Fibroblast of skin of right biceps (primary cell): ENCODE results near the gene EML6.
"Not testable (repeated sequence)": the region's sequence is repeated elsewhere in the genome, so short reads cannot be mapped to it uniquely, and the experiment has no call there.

Source experiments
- DNase-seq: peaks from one replicate; pipeline ENCODE4 v3.0.0-alpha.2; 2013

The EML6 gene

DNA sequence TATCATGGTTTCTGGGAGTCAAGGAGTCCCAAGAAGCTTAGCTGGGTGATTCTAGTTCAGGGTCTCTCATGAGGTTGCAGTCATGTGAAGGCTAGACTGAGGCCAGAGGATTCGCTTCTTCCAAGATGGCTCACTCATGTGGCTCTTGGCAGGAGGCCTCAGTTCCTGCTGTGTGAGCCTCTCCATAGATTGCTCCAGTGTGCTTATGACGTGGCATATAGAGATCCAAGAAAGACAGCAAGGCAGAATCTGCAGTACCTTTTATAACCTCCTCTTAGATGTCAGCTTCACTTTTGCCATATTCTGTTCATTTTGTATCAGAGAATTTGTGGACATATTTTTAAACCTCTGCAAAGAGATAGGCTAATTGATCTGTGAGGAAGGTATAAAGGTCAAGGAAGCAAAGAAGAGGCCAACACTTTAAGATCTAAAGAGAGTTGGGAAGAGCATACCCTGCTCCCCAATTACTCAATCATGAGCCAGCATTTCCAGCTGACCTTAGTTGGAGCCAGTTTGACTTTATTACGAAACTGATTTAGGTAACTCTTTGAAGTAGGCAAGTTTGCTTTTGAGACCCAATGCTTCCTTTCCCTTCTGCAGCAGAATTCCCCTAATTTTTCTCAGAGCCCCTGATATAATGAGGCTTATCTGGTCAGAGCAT lies 134.7 kb downstream of the EML6 start:
- peak; percentile 61 for DNase-seq

DNA sequence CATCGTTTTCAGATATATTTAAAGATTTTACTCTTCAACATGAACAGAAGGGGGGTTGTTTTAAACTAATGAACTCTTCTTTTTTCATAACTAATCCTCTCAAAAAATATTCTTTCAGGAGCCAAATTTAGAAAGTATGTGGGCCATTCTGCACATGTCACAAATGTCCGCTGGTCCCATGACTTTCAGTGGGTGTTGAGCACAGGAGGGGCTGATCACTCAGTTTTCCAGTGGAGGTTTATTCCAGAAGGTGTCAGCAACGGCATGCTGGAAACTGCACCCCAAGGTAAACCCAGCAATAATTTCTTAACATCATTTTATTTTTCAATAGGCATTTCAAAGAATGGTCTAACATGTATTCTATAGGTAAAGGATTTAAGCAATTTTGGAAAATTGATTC lies 136.0 kb downstream of the EML6 start:
- DNase-seq = no peak

DNA sequence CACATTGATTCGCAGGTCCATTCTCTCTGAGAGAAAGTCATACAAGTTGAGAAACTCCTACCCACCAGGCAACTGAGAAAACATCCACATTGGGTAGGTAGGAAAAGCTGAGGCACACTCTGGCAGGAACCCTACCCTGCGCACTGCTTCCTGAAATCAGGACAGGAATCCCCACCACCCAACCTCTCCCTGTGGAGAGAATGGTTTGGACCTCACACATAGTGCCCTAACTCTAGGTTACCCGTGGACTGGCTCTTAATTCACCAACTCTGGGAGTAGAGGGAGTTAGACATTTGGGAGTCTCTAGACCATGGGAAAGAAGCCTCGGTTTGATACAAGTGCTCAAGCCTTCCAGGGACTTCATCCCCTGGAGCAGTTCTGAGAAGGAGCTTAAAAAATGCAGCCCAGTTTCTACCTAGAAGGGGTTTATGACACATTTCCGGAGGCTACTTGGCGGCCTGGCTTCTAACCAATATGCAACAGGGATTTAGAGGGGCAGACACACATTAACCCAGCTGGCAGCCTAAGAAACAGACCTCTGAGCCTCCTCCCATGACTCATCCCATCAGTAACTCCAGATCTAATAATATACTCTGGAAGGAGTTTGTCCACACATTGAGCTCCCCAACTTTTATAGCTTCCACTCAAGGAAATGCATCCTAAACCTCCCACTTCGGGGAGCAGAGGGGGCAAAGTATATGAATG lies 136.7 kb downstream of the EML6 start:
- DNase-seq = peak; percentile 86

DNA sequence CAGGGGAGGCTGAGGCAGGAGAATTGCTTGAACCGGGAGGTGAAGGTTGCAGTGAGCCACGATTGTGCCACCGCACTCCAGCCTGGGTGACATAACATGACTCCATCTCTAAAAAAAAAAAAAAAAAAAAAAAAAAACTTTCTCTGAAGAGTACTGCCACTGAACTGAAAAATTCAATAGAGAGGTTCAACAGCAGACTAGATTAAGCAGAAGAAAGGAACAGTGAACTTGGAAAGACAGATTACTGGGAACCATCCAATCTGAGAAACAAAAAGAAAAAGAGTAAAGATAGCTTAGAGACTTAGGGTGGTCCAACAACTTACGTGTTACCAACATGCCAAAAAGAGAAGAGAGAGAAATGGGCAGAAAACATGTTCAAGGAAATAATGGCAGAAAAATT lies 138.8 kb downstream of the EML6 start:
- no peak for DNase-seq

DNA sequence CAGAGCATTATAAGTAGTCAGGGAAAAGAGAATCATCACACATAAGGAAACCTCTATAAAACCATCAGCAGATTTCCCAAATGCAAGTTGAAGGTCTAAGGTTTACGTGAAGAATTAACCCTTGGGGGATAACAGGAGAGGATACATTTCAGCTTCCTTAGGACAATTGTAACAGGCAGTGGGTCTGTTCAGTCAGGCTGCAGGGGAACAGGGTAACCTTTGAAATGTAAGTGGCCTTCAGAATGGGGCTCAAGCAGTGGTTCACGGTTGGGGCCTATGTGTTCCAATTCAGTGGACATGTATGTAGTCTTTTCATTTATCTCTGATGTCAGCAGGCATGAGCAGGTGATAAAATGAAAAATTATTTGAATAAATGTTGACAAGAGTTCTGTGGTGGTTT lies 139.3 kb downstream of the EML6 start:
- DNase-seq = no peak

DNA sequence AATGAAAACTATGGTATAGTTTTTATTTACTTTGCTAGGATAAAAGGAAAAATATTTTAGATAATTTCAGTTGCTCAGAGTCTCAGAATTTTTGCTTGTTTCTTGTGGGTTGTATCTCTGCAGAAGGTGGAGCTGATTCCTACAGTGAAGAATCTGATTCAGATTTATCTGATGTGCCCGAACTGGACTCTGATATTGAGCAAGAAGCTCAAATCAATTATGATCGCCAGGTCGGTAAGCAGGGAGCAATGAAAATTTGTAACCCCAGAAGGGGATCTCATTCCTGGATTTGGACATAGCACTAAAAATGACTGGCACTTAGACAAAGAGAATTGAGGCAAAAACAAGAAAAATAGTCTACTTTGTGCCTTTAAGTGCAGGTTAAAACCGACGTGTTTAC lies 140.2 kb downstream of the EML6 start:
- no peak for DNase-seq

DNA sequence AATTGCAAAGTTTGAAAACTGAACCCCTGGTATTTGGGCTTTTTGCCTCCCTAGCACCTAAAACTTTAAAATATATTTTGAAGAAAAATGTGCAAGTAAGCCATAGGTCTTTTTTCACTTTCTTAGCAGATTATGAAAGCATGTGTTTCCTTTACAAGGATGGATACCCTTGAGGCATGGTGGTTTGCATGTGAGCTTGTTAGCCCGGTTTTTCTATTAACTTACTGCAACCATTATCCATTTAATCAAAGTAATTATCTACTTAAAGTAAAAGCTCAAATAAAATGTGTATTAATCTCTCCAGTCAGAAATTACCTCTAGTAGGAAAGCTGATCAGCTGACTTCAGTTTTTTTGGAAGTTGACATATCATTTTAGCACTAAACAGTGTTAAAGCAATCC lies 140.6 kb downstream of the EML6 start:
- DNase-seq = no peak

DNA sequence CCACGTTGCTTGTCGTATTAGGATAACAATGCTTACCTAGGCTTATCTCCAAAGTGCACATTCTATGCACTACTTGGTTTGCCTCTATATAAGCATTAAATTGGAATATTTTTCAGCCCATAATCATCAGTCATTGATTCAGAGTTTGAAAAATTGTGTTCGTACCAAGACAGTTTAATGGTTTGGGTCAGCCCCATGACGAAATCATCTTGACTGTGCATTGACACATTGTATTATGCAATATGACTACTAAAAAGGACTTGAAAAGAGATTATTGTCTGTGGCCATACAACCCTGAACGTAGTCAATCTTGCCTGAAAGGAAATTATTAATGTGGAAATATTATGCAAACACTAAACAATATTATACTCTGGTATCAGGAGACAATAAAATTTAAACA lies 141.3 kb downstream of the EML6 start:
- no peak for DNase-seq

DNA sequence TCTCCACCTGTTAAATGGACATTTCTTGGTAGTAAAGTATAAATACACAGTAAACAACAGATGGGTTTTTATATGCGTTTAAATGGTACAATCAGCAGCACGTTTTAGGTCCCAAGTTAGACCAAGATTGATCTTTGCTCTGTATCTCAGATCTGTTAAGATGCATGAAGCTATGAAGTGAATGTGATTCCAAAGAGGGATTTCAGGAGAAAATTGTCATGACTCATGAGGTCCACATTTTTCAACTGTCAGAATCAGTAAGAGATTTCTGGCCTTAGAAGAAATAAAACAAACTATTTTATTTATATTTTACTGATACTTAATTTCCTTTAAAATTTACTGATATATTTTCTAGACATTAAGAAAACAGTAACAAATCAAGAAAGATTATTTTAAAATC lies 142.7 kb downstream of the EML6 start:
- DNase-seq = peak; percentile 10

DNA sequence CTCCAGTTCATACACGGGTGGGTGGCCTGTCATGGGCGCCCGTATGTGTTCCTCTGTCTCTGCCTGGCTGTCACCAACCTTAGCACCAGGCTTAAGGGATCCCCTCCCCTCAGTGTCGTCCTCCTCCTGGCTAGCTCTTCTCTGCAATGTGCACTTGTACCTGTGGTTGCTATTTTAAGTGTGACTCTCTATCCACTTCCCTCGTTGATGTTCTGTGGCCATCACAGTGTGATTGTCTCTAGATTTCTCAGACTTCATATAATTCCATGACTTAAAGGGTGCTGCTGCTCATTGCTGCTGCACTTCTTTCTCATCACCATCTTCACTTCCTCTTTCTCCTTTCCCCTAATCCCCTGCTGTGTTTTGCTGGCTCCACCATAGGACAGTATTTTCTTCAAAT lies 143.4 kb downstream of the EML6 start:
- DNase-seq = no peak

DNA sequence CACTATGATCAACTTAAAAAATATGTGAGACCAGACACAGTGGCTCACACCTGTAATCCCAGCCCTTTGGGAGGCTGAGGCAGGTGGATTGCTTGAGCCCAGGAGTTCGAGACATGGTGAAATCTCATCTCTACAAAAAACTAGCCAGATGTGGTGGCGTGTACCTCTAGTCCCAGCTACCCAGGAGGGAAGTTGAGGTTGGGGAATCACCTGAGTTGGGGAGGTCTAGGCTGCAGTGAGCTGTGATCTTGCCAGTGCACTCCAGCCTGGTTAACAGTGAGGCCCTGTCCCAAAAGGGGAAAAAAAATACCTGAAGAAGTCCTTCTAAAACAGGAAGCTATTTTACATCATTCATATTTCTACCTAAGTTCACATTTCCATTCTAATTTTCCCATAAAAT lies 144.0 kb downstream of the EML6 start:
- no peak for DNase-seq

DNA sequence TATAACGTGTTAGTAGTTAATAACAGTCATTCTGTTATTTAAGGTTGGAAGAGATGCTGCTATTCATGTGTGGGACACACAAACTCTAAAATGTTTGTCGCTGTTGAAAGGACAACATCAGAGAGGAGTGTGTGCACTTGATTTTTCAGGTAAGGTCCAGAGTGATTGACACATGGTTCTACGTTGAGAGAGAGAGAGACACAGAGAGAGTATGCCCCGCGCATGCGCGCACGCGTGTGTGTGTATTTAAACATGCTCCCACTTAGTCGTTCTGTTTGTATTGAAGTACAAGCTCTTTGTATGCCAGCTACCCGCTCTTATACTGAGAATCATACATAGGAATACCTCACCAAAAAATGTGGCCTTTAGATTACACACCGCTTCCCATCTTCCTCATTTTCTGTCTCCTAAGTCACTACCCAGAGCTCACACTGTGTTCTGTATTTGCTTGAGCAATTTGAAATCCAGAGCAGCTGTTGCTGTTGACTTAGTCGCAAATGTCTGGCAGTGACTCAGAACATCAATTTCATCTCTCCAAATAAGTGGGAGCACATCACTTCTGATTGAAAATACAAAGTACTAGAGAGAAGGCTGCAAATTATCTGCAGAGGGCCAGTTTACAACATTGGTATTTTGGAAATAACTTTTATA lies 148.1 kb downstream of the EML6 start:
- DNase-seq = peak; percentile 45

DNA sequence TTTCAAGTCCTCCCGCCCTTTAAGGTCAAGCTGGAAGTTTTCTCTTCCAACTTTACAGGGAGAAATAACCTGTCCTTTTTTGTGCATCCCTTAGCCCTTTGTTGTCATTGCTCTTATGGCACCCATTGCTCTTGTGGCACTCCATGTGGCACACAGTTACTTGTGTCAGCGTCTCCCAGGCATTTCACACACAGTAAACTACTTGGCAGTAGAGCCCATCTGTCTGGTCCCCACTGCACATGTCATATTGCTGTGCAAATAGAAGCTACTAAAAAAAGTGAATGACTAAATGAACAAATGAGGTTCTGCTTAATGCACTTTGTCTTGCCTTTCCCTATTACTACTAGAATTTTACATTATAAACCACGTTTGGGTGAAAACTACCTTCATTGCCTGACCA lies 149.3 kb downstream of the EML6 start:
- DNase-seq = no peak

DNA sequence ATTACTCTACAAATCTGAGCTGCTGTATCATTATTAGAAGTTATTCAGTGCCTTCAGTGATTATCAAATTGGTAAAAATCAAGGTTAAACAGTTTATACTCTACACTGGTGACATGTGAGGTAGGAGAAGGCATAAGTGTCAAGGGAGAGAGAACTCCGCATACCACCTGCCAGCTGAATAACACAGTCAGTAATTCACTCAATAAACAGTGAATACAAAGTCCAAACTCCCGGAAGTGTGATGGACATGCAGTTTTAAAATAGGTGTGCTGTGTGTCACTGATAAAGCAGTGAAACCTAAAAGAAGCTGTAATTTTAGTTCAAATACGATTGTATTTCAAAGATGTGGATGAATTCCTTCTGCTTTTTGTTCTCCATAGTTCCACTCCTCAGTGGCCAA lies 149.8 kb downstream of the EML6 start:
- DNase-seq = not testable (repeated sequence)

DNA sequence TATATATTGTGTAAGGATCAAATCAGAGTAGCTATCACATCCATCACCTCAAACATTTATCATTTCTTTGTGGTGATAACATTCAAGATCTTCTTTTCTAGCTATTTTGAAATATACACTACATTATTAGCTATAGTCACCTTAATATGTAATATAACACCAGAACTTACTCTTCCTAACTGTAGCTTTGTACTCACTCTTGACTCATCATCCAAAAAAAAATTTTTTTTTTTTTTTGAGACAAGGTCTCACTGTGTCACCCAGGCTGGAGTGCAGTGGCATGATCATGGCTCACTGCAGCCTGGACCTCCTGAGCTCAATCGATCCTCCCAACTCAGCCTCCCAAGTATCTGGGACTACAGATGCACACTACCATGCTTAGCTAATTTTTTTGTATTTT lies 153.3 kb downstream of the EML6 start:
- no peak for DNase-seq

DNA sequence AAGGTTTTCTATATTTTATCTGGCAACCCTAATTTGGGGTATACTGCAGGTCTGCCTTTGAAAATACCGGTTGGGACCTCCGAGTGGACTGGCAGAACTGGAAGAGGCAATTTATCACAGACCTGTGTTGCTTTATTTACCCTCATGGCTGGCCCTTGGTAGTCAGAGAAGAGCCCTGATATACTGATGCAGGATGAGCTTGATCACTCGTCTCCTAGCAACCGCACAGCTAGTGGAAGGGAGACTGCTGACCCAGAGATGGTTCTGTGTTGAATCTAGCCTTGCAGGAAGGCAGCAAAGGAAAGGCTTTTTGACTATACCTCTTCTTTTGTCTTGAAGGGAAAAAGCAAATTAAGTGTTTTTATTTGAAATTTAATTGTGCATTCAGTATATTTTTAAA lies 154.7 kb downstream of the EML6 start:
- no peak for DNase-seq

DNA sequence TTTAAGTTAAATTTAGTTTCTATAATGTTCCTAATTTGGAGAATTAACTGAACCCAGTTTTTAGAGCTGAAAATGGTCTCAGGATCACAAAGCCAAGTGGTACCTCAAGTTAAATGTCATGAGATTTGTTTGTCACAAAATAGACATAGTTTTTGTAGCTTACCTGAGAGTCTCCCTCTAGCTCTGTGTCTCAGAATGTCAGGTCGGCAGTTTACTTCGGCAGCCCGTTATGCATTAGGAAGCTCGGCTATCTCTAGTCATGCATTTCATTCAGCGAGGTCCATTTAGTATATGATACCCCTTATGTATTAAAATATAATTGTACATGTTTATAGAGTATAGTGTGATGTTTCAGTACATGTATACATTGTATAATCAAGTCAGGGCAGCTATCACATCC lies 155.6 kb downstream of the EML6 start:
- no peak for DNase-seq

DNA sequence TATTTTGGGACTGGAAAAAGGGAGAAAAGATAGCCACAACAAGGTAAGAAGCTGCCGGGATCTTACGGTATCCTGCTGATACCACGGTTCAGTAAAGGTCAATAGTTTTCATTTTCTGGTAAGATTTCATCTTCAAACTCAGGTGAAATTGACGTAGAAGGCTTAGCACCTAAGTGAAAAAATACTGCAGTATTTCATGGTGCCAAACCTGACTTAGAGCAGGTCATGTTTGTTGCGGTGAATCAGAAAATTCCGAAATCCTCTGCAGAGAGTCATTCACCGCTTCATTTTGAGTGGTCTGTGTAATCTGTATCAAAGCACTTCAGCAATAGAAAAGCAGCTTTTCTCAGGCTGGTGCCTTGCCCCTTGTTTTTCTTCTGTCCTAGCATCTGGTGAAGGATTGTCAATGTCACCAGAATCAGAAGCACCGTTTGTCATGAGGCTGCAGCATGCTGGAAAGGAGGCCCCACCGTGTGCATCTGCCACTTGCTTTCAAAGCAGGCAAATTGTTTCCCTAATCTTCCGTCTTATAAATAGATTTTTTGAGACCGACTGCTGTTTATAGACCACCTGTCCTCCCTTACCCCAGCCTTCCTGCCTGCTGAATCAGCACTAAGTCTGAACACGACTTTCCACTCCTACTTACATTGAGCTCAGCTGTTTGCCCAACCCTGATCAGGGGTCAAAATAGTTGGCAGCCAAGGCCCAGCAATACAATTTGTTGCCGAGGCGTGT lies 156.3 kb downstream of the EML6 start:
- no peak for DNase-seq

DNA sequence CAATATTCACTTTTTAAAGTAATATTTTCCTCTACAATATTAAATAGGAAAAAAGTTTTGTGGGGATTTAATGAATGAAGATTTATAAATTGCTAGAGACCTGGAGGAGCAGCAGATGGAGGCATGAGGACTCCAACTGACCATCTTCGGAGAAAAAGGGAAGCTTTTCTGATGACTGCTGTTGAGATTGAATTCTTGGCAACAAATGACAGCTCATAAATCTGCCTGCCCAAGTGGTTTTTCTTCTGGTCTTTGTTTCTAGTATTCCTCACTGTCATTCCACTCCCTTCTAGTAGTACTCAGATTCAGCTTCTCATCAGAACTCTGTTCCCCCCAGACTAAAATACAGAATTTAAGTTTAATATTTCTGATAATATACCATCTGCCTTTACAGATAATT lies 157.0 kb downstream of the EML6 start:
- DNase-seq = no peak

DNA sequence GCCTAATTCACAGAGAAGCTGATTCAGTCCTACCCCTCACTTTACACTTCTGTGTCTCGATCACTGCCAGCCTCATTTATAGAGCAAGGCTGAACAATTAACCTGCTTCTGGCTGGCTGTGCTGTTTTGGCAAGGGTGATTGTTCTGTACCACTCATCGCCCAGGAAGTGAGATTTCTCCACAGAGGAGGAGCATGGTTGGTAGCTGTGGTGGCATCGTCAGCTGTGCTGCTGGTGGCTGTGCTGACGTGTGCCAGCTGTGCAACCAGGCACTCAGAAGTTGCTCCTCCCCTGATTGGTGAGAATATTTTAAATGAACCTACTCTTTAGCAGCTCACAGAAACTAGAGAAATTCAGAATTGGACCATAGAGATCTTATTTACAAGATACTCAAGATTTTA lies 158.3 kb downstream of the EML6 start:
- no peak for DNase-seq

DNA sequence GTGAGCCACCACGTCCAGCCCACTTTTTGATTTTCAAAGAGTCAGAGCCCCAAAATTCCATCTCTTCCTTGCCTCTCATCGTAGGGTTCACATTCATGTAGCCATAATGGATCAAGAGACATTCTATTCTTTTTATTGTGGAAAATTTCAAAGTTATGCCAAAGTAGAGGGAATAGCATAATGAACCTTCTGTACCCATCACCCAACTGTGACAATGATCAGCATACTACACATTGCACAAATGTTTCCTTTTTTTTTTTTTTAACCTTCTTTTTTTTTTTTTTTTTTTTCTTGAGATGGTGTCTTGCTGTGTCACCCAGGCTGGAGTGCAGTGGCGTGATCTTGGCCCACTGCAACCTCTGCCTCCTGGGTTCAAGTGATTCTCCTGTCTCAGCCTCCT lies 162.4 kb downstream of the EML6 start:
- no peak for DNase-seq

DNA sequence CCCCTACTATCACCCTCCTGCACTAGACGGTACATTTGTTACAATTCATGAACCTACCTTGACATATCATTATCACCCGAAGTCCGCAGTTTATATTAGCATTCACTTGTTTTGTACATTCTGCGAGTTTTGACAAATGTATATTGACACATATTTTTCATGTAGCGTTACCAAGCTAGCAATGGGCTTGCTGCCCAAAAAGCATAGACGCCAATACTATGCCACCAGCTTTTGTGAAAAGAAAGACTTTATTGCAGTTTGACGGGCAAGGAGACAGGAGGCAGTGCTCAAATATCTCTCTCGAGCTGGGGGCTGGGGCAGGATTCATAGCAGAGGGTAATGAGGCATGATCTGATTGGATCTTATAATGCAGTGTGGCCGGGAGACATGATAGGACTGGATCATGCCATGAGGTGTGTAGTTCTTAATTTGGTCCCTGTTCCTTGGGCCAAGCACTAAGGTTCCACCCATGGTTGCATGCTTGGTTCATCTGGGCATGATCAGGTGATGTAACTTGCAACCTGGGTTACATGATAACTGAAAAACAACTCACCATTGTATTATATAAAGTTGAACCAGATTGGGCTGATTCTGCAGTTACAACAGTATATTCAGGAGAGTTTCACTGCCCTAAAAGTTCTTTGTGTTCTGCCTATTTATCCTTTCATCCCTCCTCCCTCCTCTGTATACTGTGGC lies 164.5 kb downstream of the EML6 start:
- no peak for DNase-seq

DNA sequence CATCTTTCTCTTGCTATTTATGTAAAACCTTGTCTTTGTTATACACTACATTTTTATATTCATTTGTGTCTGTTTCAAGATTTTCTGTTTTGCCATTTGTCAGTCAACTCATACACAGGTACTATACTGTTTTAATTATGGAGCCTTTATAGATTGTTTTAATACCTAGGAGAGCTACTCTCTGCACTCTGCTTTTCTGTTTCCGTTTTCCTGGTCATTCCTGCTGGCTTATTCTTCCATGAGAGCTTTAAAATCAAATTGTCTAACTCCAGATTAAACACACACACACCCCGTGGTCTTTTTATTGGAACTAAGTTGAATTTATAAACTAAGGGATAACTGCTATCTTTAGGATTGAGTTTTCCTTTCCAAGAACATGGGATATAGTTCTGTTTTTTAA lies 165.6 kb downstream of the EML6 start:
- no peak for DNase-seq
